ENCODE data around the gene ELOVL4.

The ELOVL4 gene

DNA sequence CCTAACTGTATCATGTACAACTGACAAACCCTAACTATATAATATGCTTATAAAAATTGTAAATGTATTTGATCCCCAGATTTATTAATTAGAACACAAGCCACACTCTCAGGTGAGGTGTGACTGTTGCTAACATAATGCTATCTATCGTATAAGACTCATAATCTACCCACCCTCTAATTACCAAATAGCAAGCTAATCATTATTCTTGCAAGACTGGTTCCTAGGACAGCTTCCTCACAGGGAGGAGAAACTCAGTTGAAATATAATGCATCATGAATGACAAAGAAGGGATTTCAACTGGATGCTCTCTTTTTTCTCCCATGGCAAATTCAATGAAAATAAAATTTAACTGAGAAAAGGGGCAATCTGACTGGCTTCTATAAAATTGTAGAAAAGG, 35.4 kb downstream of the ELOVL4 start:
- no peak for DNase-seq (ENCODE audit: low read depth)

DNA sequence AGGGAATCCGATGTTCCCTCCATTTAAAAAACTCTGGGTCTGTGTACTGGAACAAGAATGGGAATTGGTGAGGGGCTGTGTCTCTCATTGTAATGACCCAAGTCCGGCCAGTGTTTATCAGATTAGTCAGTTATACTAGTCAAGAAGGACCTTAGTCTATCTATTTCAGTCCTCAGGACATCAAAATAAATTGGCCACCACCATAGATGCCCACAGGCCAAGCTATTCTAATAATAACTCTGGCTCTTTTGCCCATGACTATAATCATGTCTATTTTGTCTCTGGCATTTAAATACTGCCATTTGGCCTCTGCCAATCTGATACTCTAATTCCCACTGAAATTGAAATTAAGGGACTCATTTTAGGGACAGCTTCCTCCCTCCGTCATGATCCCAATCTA, 37.8 kb downstream of the ELOVL4 start:
- no peak for DNase-seq (ENCODE audit: low read depth)

DNA sequence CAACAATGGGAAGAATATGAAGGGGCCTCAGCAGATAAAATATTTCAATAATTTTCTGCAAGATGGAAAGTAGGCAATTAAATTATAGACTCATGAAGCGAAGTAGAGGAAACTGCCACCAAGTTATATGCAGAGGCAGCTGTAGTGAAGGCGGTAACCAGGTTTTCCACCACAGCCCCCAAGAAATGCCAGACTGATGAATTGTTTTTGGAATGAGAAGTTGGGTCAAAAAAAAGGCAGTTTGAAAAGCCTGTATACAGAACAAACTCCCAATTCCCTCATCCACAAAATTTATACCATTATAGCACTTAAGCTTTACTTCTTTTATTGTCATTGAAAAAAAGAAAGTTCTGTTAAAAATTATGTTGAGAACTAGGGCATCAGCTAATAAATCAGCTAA, 45.3 kb downstream of the ELOVL4 start:
- DNase-seq (ENCODE audit: low read depth) = no peak

DNA sequence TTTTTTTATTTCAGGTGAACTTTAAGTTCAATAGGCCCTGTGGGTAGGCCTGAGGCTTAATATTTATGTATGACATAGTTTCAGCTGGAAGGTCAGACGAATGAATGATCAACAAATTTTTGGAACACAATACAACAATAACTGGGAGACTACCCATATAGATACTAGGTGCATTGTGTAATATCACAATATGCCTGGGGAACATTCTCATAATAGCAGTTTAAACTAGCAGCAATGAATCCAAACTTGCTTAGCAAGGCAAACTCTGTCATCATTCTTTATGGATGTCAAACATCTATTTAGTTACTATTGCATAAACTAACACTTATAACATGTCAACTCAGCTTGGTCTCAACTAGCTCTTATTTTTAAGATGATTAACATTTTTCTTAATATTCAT, 49.3 kb downstream of the ELOVL4 start:
- DNase-seq (ENCODE audit: low read depth) = no peak

DNA sequence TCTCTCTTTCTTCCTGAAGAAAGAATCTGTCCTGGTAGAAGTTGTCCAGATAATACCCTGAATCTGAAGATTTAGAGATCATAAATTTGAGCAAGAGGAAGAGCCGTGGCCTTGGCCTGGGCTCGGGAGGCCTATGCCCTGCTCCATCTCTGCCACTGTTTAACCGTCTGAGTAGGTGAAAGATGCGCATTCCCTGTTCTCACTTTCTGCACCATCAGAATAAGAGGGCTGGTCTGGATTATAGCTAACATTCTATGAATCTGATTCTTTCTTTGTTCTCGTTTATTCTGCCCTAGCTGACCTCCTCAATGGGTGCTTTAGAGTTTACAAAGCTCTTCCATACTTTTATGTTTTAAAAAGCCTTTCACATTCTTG, 51.3 kb downstream of the ELOVL4 start:
- DNase-seq (ENCODE audit: low read depth) = no peak

DNA sequence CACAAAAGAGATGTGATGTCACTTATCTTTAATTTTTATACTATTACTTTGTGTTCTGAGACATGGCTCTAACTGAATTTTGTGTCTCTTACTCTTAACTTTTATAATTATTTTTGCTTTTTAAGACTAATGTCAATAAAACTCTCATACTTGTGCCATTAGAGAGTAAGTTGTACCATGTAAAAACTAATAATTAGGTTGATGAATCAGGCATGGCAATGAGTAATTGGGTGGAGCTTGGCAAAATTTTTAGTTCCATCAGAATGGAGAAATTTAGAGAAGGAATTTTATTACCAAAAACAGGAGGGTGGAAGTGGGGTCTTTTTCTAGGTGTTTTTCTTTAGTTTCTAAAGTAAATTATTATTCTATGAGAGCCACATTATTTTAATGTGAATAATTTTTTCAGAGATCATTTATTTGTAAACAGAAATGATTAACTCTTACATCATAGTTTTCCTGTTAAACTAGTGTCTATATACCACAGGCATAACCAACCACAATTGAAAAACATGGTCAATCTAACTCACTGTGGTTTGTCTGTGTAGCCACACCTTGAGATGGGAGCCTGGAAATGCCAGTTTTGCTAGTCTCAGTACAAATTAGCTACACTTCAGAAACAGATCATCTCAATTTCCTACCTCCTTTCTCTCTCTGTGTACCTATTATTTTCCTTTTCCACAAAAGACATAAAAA, 51.8 kb downstream of the ELOVL4 start:
- no peak for DNase-seq (ENCODE audit: low read depth)

DNA sequence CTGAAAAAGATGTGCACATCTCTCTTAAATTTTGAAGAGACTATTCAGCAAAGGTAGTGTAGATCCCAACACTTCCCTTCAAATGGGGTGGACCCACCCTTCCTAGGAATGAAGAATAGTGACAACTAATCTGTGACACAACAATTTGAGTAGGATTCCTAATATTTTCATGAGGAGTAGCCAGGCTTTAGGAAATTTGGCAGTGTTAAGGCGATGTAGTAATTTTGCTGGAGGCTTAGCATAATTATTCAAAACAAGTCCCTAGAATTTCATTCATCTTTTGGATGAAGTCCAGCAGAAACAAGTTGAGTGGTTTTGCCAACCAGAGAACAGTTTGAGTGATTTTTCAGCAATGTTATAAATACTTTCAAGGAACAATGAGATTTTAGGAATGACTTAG, 52.4 kb downstream of the ELOVL4 start:
- no peak for DNase-seq (ENCODE audit: low read depth)

DNA sequence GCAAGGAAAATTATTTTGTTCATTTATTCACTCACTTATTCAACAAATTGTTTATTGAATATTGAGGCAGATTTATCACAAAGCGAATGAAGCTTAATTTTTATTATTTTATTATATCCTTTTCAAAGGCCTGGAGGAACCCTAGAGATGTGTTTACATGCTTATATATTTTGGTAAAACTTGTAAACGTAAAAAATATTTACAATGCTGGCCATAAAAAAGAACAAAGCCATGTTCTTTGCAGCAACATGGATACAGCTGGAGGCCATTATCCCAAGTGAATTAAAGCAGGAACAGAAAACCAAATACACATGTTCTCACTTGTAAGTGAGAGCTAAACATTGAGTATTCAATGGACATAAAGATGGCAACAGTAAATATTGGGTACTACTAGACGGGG, 58.8 kb downstream of the ELOVL4 start:
- no peak for DNase-seq (ENCODE audit: low read depth)

DNA sequence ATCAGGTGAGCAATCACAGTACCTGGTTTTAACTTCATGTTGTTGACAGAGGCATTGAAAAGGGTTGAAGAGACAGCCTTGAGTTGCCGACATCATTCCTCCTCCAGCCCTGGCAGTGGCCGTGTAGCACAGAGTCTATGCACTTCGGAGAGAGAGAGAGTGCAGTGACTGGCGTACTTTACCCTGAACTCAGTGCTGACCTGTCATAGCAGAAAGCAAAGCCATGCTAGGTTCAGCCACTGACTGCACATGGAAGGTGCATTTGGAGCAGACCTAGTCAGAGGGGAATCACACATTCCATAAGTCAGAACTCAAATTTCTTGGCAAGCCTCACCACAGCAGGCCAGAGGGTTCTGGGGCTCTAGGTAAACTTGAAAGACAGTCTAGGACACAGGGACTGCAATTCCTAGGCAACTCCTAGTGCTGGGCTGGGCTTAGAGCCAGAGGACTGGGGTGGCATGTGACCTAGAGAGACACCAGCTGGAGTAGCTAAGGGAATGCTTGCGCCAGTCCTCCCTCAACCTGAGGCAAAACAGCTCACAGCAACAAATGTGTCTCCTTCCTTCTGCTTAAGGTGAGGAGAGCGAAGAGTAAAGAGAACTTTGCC, 69.1 kb downstream of the ELOVL4 start:
- no peak for DNase-seq (ENCODE audit: low read depth)

DNA sequence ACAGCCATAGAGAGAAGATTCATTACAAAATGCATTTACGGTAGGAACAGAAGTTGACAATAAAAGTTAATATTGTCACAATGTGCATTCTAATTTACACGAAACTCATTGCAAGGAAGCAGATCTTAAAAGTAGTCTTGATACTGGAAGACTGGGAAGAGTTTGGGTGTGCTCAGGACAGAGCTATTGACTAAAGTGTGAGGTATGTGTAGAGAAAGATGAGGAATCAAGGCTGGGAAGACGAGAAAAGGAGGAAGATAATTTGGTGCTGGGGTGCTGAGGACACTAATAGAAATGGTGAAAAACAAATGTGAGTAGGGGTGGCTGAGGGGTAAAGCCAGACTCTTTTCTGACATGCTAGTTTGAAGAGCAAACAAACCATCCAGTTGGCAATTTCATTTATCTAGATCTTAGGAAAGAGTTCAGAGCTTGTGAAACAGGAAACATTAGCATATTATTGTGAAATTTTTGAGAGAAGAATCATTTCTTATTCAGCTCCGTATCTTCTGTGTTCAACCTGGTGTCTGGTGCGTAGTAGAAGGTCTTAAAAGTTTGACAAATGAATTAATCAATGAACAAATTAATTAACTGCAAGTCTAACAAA, 72.7 kb downstream of the ELOVL4 start:
- DNase-seq (ENCODE audit: low read depth) = no peak

DNA sequence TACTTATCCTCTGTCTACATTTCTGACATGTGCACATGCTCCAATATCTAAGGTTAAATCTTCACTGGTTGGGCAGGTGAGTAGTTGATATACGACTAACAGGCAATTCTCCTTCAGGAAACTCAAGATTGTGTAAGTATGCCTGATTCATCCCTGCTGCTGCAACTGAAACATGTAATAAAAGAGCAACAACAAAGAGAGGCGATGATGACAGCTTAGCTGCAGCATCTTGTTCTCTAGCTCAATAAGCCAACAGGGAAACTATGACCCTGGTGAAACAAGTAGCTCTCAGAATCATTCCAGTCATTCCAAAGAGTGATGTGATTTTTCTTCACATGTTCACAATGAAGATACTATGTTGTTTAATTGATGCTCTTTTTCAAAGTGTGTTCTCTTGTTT, 74.4 kb downstream of the ELOVL4 start:
- DNase-seq (ENCODE audit: low read depth) = no peak

DNA sequence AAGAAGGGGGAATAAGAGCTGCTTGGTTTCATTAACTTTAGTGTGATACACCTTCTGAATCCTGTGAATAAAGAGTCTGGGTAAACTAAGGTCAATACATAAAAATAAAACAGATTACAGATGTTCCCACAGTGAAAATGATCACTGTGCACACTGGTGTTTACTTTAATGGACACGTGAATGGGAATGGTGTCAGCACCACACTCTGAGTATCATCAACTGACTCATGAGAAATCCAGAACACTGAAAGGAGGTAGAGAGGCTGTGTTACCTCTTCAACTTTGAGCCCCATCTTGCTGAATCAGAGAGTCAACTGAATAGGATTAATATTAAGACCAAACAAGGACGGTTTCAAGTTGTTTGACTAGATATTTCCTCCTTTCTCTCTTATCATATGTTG, 75.0 kb downstream of the ELOVL4 start:
- DNase-seq (ENCODE audit: low read depth) = no peak

DNA sequence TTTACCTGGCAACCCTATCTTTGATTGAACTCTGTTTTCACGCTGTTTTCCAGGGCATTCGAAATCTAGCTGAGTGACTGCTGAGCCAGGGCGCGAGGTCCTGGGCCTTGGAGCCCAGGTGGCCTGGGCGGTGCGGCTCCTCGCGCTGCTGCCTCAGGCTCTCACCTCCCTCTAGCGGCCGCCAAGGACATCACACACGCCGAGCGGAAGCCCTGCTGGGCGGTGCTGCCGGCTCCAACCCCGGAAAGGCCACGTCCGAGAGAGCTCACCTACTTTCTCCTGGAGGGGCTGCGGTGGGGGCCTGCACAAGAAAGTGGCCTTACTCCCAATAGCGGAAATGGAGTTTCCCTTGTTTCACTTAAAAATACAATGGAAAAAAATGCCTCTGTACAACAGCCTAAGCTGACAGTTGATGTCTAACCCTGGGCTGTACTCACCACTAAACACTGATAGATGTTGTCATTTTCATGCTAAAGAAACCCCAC, 77.7 kb downstream of the ELOVL4 start:
- peak; percentile 59 for DNase-seq (ENCODE audit: low read depth)

DNA sequence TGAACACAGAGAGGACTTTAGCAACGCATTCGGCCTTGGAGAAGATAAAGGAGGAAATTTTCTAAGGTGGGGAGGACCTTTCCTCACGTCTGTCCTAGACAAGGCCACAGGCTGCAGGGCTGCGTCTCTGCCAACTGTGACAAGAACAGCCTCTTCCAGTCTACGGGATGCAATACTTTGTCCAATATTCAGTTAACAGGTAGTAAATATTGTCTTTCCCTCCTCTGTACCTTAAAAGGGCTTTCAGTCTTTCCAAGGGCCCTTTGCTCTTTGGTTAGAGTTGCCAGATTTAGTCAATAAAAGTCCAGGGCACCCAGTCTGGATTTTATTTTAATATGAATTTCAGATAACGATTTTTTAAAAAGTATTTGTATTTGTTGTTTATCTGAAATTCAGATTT, 78.2 kb downstream of the ELOVL4 start:
- DNase-seq (ENCODE audit: low read depth) = no peak

DNA sequence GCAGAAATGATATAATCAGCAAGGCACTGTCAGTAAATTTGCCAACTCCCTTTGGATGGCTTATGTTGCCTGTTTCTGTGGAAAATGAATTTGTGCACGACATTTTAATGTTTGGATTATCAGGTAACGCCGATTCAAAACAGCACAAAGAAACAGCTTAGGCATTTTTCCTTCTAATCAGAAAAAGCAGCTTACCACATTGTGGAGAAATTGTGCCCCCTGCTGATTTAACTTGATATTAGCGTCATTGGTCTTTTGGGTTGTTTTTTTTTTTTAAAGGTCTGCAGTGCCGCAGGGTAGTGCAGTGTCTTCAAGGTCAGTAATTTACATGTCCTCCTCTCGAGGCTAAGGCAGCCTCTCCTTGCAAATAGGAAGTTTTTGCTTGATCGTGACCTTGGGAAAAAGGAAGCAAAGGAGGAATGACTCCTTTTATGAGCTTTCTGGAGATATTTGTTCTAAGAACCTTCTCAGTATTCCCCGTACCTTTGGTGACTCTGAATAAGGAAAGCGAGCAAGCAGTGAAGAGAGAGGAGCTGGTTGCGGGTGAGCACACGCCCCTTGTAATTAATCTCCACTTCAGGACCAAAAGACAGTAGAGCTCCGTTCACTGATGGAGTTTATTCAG, 79.1 kb downstream of the ELOVL4 start:
- DNase-seq (ENCODE audit: low read depth) = peak; percentile 8

All from stimulated activated CD8-positive, alpha-beta memory T cell treated with anti-CD3 and anti-CD28 coated beads, Interleukin-12 subunit alpha, Interleukin-12 subunit beta, amount 100 ng/mL, for 1 hour (primary cell).